T47D (cell line): ENCODE measurements around the gene LITAFD.
"Not testable (repeated sequence)": the region's sequence is repeated elsewhere in the genome, so short reads cannot be mapped to it uniquely, and the experiment has no call there.

Experiments
- DNase-seq, 2 experiments: peaks; one replicate each; pipeline versions ENCODE4 v3.0.0 to v3.0.0-alpha.2; 2011 to 2012; ENCODE audit warnings: low read depth in 1 of 2, low spot score in 1 of 2
- JUND ChIP-seq: IDR thresholded peaks from 2 replicates; pipeline ENCODE4 v1.6.1; 2012; ENCODE audit warnings: low read depth
- in situ Hi-C: cut with HindIII; loops from 2 replicates; pipeline ENCODE4 v1.10.0; 2016; ENCODE audit warnings: low sequenced_read_pairs, low pct_unique_long_range_greater_than_20kb

The LITAFD gene

DNA sequence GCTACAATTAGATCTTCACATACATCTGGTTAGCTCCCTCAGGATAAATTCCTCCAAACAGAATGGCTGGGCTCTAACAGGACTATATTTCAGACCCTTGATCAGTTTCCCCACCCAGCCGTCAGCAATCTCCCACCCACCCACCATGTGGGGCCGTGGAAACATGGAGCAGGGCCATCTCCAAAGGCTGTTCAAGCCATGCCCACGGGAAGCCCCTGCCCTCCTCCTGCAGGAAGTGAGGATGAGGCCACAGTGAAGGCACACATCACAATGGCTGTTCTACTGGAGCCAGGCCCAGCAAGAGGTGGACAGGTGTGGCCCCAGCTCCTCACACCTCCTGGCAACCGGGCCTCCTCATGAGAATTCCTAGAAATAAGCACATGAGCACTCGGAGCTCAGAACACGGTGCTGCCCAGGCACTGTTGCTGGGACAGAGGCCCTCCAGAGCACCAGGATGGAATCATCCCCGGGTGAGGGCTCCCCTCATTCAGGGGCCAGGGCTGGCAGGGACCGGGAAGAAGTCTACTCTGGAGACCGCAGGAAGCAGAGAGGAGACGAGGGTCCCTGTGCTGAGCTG lies at the start of gene LITAFD:
TSS of gene LITAFD (plus strand) at position 311 of the 577 bp plus-strand sequence. CDS start 2,005 bp downstream, outside the sequence.
- DNase-seq: no peak
- in situ Hi-C loops: no loop called here
- TF ChIP-seq JUND: no peak

DNA sequence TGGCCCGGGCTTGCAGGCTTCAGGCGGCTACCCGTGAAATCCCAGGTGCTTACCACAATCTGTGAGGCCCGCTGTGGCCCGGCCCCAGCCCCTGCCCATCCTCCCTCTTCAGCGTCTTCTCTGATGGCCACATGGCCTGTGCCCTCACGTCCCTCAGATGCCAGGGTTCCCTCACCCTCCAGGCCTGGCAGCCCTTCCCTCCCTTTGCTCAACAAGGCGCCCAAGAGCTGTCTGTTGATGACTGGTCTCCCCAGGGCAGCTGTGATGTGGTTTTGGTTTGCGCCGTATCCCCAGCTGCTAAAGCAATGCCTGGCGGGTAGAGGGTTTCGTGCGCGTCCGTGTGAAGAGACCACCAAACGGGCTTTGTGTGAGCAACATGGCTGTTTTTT lies 49.4 kb upstream of the LITAFD start:
- TF ChIP-seq JUND: no peak
- no peak for DNase-seq
- in situ Hi-C loops: no loop called here

DNA sequence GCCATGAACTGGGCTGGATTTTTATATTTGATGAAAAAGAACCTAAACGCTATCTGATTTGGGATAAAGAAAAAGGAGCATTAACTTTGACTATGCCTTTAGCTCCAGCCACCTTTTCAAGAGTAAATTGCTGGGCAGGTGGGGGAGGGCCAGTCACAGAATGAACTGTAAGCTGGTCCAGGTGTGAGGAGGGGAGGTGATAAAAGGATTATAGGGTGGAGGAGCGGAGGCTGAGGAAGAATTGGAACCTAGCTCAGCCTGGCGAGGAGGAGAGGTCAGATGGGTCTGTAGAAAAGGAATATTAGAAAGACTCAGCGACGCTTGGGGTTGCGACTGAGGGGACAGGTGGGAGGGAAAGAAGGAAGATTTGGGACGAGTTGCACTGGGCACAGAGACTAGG lies 45.4 kb upstream of the LITAFD start:
- in situ Hi-C loops, DNase-seq: not testable (repeated sequence)

DNA sequence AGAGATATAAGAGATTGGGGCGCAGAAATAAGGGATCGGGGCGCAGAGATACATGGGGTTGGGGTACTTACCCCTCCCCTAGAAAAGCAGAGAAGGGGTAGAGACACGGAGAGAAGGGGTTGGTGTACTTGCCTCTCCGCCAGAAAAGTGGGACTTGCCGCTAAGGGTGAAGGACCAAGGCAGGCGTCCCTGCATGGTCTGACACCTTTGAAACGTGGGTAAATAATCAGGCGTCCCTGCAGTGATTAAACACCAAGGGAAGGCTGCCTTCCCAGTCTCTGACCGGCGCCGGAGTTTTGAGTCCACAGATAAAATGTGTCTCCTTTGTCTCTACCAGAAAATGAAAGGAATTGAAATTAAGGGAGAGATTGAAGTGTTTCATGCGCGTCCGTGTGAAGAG lies 44.6 kb upstream of the LITAFD start:
- DNase-seq, in situ Hi-C loops: not testable (repeated sequence)

DNA sequence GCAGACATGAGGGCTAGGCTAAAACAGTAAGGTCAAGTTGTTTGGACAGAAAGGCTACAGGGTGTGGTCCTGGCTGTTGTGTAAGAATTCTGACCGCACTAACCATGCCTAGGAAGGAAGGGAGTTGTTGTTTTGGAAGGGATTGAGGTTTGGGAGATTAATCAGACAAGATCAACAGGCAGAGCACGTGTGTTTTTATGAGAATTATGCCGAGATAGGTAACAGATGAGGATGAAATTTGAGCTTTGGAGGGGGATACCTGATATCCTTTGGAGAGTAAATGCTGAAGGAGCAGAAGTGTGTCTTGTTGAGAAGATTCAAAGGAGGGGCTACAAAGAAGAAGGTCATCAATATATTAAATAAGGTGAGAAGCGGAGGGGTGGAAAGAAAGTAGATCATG lies 40.1 kb upstream of the LITAFD start:
- in situ Hi-C loops, DNase-seq: not testable (repeated sequence)

DNA sequence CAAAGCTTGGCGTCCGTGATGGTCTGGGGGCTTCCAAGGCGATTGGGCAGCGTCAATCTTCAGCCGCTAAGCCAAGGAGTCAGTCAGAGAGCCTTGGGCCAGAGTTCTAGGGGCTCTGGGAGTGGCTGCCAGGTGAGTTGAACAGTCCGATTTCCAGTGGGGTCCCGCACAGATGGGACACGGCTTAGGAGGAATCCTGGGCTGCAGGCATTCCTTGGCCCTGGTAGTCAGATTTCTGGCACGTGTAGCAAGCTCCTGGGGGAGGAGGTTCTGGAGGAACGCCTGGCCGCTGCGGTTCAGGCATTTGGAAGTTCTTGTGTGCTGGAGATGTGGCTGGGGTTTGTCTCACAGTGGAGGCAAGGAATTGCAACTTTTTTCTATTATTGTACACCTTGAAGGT lies 38.9 kb upstream of the LITAFD start:
- DNase-seq, in situ Hi-C loops: not testable (repeated sequence)

DNA sequence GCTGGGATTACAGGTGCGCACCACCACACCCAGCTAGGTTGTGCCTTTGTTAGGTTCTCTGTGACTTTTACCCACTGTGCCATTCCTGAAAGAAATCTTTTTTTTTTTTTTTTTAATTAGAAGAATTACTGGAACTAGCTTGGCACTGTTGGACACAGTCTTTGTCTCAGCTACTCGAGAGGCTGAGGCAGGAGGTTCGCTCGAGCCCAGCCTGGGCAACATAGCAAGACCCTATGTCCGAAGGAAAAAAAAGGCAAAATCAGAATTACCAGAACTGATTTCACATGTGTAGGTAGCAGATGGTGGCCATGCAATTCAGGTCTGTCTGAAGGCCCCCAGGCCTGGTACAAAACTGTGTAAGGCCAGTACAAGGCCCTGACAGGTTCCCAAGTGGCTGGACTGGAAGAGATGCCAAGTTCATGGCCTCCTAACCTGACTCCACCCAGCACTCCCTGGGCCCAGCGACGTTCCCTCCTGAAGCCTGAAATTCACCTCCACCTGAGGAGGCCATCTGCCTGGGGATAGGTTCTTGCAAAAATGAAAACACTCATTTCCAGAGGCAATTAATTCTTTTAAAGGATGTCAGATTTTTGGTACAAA lies 36.4 kb upstream of the LITAFD start:
- no peak for DNase-seq
- TF ChIP-seq JUND: no peak
- in situ Hi-C loops: no loop called here

DNA sequence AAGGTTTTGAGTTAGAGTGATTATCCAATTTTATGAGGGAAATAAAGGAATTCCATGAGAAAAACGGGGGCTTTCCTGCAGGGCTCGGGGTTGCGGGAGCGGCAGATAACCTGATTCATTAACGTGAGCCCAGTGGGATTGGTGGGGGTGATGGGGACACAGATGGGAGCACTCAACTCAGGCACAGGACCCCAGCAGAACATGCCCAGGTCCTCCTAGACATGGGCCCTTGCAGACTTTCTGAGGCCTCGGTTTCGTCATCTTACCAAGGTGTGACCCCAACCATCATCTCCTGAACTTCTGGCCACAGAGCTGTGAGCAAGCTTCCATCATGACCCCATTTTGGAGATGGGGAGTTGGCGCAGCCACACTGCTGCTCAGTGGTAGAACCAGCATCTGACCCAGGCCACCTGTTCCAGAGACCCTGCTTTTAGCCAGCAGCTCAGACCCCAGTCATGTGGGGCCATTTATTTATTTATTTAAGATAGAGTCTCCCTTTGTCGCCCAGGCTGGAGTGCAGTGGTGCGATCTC lies 35.7 kb upstream of the LITAFD start:
- in situ Hi-C loops: no loop called here
- DNase-seq: no peak
- no peak for TF ChIP-seq JUND

DNA sequence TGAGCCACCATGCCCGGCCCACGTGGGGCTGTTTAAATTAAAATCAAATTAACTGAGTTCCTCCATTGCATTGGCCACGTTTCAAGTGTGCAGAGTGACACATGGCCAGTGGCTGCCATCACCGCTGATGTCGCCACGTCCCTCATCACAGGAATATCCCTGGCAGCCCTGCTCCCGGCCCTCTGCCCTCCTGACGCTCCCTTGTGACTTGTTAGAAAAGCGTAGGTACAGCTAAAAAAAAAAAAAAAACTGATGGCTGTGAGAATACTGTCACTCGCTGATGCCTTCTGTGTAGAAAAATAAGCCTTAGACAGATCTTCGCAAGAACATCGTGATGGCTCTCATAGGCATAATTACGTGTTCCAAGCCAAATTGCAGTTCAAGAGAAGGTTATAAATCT lies 35.0 kb upstream of the LITAFD start:
- no peak for TF ChIP-seq JUND
- in situ Hi-C loops: no loop called here
- no peak for DNase-seq

DNA sequence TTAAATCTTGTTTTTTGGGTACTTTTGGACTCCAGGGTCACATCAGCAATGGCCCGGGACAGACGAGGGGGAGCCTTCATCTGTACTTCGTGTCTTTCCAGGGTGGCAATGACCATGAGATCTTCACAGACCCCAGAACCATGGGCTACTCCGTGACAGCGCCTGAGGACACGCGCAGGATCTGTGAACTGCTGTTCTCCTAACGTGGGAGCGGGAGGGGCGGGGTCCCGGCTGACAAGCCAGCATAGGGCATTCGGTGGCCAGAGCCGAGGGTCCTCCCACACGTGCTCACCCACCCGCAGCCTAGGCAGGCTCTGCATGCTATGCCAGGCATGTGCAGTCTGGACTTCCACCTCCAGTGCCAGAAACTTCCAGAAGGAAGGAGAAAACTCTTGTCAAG lies 34.5 kb upstream of the LITAFD start:
- TF ChIP-seq JUND: no peak
- in situ Hi-C loops: no loop called here
- DNase-seq: no peak

DNA sequence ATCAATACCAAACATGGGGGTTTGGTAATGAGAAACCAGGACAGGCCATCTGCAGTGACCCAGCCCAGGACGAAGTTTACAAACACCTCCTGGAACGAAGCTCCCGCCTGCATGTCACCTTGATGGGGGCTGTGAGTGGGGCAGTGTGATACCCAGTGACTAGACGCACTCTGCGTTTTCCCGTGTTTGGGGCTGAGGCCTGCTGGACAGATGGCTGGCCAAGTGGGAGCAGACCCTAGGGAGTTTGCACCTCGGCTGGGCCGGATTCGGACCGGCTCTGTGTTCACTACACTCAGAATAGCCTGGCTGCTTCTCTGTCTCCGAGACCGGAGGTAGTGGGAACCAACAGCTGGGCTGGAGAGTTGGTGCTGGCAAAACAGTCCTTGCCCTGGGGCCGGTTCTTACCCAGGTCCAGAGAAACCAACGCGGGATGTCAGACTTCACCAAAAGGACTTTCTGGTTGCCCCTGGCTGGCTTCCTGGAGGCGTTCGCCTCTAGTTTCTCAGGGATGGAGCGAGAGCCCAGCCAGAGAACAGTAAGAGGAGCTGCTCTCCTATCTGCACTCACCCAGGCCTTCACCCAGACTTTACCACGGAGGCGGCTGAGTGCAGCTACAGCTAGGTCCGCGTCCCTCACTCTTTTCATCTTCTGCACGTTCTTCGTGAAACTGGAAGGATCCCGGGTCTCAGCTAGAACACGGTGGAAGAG lies 33.8 kb upstream of the LITAFD start:
- no peak for TF ChIP-seq JUND
- in situ Hi-C loops: no loop called here
- no peak for DNase-seq

DNA sequence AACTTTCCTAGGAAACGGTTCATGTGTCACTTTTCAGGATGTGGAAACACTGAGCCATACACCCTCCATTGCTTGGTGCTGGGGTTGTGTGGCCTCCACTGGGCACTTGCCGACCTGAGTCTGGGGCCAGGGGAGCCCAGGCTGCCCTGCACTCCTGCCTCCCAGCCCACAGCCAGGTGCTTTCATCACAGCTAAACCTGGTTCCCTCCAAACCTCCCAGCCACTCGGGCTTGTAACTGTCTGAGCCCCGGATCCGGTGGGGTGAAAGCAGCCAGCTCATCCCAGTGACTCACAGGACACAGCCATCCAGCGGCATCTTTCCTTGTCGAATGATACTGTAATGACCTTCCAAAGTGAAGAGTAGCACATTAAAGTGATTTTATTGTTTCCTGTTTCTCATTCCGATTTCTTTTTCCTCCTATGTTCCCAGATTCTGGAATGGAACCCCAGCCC lies 33.2 kb upstream of the LITAFD start:
- DNase-seq: no peak
- no peak for TF ChIP-seq JUND
- in situ Hi-C loops: no loop called here

DNA sequence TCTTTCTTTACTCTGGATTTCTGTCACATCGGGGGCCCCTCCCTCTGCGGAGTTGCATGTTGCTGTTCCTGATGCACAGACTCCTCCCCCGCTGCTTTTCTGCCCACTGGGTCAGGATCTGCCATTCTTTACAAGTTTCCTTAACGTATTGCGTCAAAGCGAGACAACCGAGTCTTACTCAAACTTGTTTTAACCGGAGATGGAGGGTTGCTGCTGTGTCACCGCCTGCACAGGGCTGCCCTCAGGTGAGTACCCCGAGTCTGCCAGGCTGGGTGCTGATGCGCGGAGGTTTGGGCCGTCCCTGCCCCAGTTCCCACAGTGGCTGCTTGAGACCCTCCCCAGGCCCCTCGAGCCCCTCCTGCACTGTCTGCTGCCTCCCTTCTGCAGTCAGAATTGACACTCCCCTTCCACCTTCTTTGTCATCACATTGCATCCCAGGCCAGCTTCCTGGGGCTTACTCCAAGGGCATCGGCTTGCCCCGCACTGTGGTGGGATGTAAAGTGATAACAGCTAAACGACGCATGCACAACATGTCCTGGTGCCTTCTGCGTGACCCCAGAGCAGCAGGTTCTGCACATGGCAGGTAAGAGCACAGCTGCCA lies 32.6 kb upstream of the LITAFD start:
- DNase-seq: no peak
- in situ Hi-C loops: no loop called here
- no peak for TF ChIP-seq JUND
